Upper lobe of right lung (tissue), 1 donor: ENCODE measurements around the gene CCNY. TPM values are rescaled to one million over a fixed set of nuclear protein-coding genes. Genes with fewer than 3 reads are reported as not detected.

ENCODE experiments used
- ATAC-seq: fragments of 200-7000 bp; cut with Tn5 transposase; one replicate; pipeline ENCODE4 v1.9.1; 2020; ENCODE audit warnings: mild to moderate bottlenecking, moderate library complexity
- DNase-seq: peaks from one replicate; pipeline ENCODE4 v3.0.0-alpha.2; 2020
- H3K27ac ChIP-seq: fragments of 200-600 bp; one replicate; pipeline ENCODE4 v1.8.0; 2022
- H3K27me3 ChIP-seq: fragments of 200-600 bp; one replicate; pipeline ENCODE4 v1.8.0; 2022; ENCODE audit warnings: mild to moderate bottlenecking
- H3K36me3 ChIP-seq: fragments of 200-600 bp; one replicate; pipeline ENCODE4 v1.8.0; 2022
- H3K4me1 ChIP-seq: fragments of 200-600 bp; one replicate; pipeline ENCODE4 v1.8.0; 2022
- H3K4me3 ChIP-seq: fragments of 200-600 bp; one replicate; pipeline ENCODE4 v1.8.0; 2022; ENCODE audit warnings: mild to moderate bottlenecking
- H3K9me3 ChIP-seq: fragments of 200-600 bp; one replicate; pipeline ENCODE4 v1.8.0; 2022
- CTCF ChIP-seq: fragments of 200-600 bp; IDR thresholded peaks from one replicate; pipeline ENCODE4 v1.8.0; 2022; ENCODE audit warnings: antibody characterized with exemption
- intact Hi-C: fragments of 100-400 bp; cut with DNase I; formaldehyde crosslinking; loops from one replicate; pipeline ENCODE4 v1.11.0; 2022
- total RNA-seq: library from RNA; stranded (reverse); fragmentation: NEBNext Ultra II Directional; extraction: Animal tissue kit (Norgen Biotek cat#: 25700); gene quantifications from one replicate; pipeline ENCODE4 v1.2.1, GENCODE V29; 2021
- donor health status: DM: no; HTN: yes; CAD: no; lungs with severe emphysema.

Gene CCNY
- total RNA-seq, 1 donor from 2014 or later: 85.4 TPM

- no peak overlapping the region for H3K27ac ChIP-seq
- ATAC-seq: no peak
- no peak for DNase-seq
- TF ChIP-seq CTCF: no peak
- no peaks in the 10 kb centered on the region for H3K9me3 ChIP-seq
- H3K27me3 ChIP-seq: no peaks in the 10 kb centered on the region
- peaks cover 33% of the 10 kb centered on the region for H3K4me1 ChIP-seq
- H3K4me3 ChIP-seq: no peak overlapping the region
- H3K36me3 ChIP-seq: no peaks in the 10 kb centered on the region
- intact Hi-C loops: no loop called here
Measured at GRCh38 chr10:35459449-35459847, 123.1 kb downstream of the CCNY start.

GRCh38 chr10:35460852-35461460, 124.6 kb downstream of the CCNY start:
- DNase-seq: no peak
- Histone ChIP-seq H3K27ac (no peak overlapping the region), H3K9me3 (no peaks in the 10 kb centered on the region), H3K27me3 (no peaks in the 10 kb centered on the region), H3K4me3 (no peak overlapping the region), H3K4me1 (peaks cover 34% of the 10 kb centered on the region), H3K36me3 (no peaks in the 10 kb centered on the region)
- TF ChIP-seq CTCF: no peak
- intact Hi-C loops: no loop called here
- ATAC-seq: peak; percentile 35

GRCh38 chr10:35462491-35462934, 126.2 kb downstream of the CCNY start:
- H3K27me3 ChIP-seq: no peaks in the 10 kb centered on the region
- no peaks in the 10 kb centered on the region for H3K9me3 ChIP-seq
- TF ChIP-seq CTCF: no peak
- no peaks in the 10 kb centered on the region for H3K36me3 ChIP-seq
- intact Hi-C loops: no loop called here
- ATAC-seq (peak; percentile 42), DNase-seq (no peak)
- peaks cover 34% of the 10 kb centered on the region for H3K4me1 ChIP-seq
- H3K4me3 ChIP-seq: no peak overlapping the region
- no peak overlapping the region for H3K27ac ChIP-seq

- ATAC-seq (no peak), DNase-seq (no peak)
- TF ChIP-seq CTCF: no peak
- H3K27me3 ChIP-seq: no peaks in the 10 kb centered on the region
- H3K9me3 ChIP-seq: no peaks in the 10 kb centered on the region
- no peaks in the 10 kb centered on the region for H3K36me3 ChIP-seq
- peaks cover 34% of the 10 kb centered on the region for H3K4me1 ChIP-seq
- intact Hi-C loops: no loop called here
- H3K27ac ChIP-seq: no peak overlapping the region
- no peak overlapping the region for H3K4me3 ChIP-seq
Measured at GRCh38 chr10:35463105-35463867, 127.0 kb downstream of the CCNY start.

GRCh38 chr10:35463878-35464277, 127.6 kb downstream of the CCNY start:
- ATAC-seq: no peak
- no peak for TF ChIP-seq CTCF
- no peak overlapping the region for H3K4me3 ChIP-seq
- H3K27me3 ChIP-seq: no peaks in the 10 kb centered on the region
- no peaks in the 10 kb centered on the region for H3K36me3 ChIP-seq
- H3K27ac ChIP-seq: no peak overlapping the region
- peaks cover 34% of the 10 kb centered on the region for H3K4me1 ChIP-seq
- H3K9me3 ChIP-seq: no peaks in the 10 kb centered on the region
- intact Hi-C loops: no loop called here
- DNase-seq: no peak
